ENCODE data around the gene BRMS1.
"Not testable (repeated sequence)": the region's sequence is repeated elsewhere in the genome, so short reads cannot be mapped to it uniquely, and the experiment has no call there.

DNA sequence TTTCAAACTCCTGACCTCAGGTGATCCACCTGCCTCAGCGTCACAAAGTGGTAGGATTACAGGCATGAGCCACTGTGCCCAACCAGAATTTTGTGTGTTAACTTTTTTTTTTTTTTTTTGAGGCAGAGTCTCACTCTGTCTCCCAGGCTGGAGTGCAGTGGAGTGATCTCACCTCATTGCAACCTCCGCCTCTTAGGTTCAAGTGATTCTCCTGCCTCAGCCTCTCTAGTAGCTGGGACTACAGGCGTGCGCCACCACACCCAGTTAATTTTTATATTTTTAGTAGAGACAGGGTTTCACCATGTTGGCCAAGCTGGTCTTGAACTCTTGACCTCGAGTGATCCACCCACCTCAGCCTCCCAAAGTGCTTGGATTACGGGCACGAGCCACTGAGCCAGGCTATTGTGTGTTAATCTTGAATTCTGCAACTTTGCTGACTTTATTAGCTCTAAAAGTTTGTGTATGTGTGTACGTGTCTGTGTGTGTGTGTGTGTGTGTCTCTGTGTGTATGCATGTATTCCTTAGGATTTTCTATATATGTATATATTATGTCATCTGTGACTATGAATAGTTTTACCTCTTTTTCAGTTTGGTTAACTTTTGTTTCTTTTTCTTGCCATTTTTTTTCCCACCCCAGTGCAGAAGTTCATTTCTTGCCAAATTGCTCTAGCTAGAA lies 5.8 kb upstream of the BRMS1 start:
- TF ChIP-seq EZH2, EZH2phosphoT487 (IDR thresholded peaks at IDR 0.05): not testable (repeated sequence)
- TF ChIP-seq, protein P1, sequence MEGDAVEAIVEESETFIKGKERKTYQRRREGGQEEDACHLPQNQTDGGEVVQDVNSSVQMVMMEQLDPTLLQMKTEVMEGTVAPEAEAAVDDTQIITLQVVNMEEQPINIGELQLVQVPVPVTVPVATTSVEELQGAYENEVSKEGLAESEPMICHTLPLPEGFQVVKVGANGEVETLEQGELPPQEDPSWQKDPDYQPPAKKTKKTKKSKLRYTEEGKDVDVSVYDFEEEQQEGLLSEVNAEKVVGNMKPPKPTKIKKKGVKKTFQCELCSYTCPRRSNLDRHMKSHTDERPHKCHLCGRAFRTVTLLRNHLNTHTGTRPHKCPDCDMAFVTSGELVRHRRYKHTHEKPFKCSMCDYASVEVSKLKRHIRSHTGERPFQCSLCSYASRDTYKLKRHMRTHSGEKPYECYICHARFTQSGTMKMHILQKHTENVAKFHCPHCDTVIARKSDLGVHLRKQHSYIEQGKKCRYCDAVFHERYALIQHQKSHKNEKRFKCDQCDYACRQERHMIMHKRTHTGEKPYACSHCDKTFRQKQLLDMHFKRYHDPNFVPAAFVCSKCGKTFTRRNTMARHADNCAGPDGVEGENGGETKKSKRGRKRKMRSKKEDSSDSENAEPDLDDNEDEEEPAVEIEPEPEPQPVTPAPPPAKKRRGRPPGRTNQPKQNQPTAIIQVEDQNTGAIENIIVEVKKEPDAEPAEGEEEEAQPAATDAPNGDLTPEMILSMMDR (IDR thresholded peaks at IDR 0.05): not testable (repeated sequence)
